ENCODE results near the gene VAMP5. TPM values are rescaled to one million over a fixed set of nuclear protein-coding genes. Genes with fewer than 3 reads are reported as not detected.

VAMP5 gene
- total and polyA plus RNA-seq, 9 of the 15 experiments (the other 6 are each of a cell fraction or from before 2014, with no cell fraction given): 0.54 to 1.9 (median 1.5) TPM; not detected in 2

GRCh38 chr2:85537600-85538506, 46.4 kb upstream of the VAMP5 start (continued):
- TF ChIP-seq ZNF384 (IDR thresholded peaks at IDR 0.05; ENCODE audit: low read depth, low read length) (no peak), E4F1 (CRISPR knock-in tag; IDR thresholded peaks at IDR 0.05; ENCODE audit: borderline replicate concordance) (no peak), ZNF280B (CRISPR knock-in tag; IDR thresholded peaks at IDR 0.05) (no peak), LARP7 (IDR thresholded peaks at IDR 0.05) (no peak), UBTF (IDR thresholded peaks at IDR 0.05; ENCODE audit: borderline replicate concordance in 1 of 2, low read depth in 2 of 2, low read length in 2 of 2) (no peak), ETV6 (IDR thresholded peaks at IDR 0.05; ENCODE audit: borderline replicate concordance in 1 of 2, low read depth in 2 of 2, low read length in 1 of 2) (peak in 1 of 2 experiments; percentile 25; a peak in 1 of 4 replicates), ETV6 (CRISPR knock-in tag; IDR thresholded peaks at IDR 0.05; ENCODE audit: borderline replicate concordance) (no peak), YBX1 (IDR thresholded peaks at IDR 0.05) (no peak), ZNF740 (CRISPR knock-in tag; IDR thresholded peaks at IDR 0.05) (peak; percentile 38; the same call in 1 of the 2 replicates), ZNF740 (tag; IDR thresholded peaks at IDR 0.05) (peak; percentile 22 to 78; a peak in 2 of 4 replicates), ZNF354B (CRISPR knock-in tag; IDR thresholded peaks at IDR 0.05) (no peak), ZNF668 (CRISPR knock-in tag; IDR thresholded peaks at IDR 0.05) (no peak), KAT2B (IDR thresholded peaks at IDR 0.05; ENCODE audit: low read depth, low read length) (no peak), MTF1 (CRISPR knock-in tag; IDR thresholded peaks at IDR 0.05; ENCODE audit: borderline replicate concordance) (no peak), ZHX1 (conservative IDR thresholded peaks at IDR 0.05; ENCODE audit: low read length) (no peak), SNRNP70 (optimal IDR thresholded peaks at IDR 0.05; ENCODE audit: low read depth, low read length) (no peak), TAF9B (IDR thresholded peaks at IDR 0.05; ENCODE audit: partially characterized antibody) (no peak)

All from K562 (cell line).